Neural cell (in vitro differentiated cells): ENCODE results near the gene ARID3A. TPM values are rescaled to one million over a fixed set of nuclear protein-coding genes. Genes with fewer than 3 reads are reported as not detected.

Source experiments
- H2AFZ ChIP-seq: fragments of 200-600, 300-800 bp; sonication (generic), shearing (Covaris generic); 2 replicates; pipeline ENCODE4 v1.6.0; 2014; ENCODE audit warnings: low read depth, mild to moderate bottlenecking, antibody characterized with exemption, low read length, moderate library complexity
- H3F3A ChIP-seq: fragments of 200-600 bp; shearing (Covaris generic); 2 replicates; pipeline ENCODE4 v1.6.1; 2016; ENCODE audit warnings: mild to moderate bottlenecking, moderate library complexity, mixed read lengths, antibody characterized with exemption, low read length; ENCODE audit not compliant: insufficient read depth, poor library complexity, severe bottlenecking
- H3K27ac ChIP-seq: fragments of 200-600, 300-800 bp; sonication (generic), shearing (Covaris generic); 2 replicates; pipeline ENCODE4 v1.5.1; 2014; ENCODE audit warnings: mild to moderate bottlenecking, low read length, moderate library complexity
- H3K27me3 ChIP-seq: fragments of 300-800, 200-600 bp; sonication (generic), shearing (Covaris generic); 2 replicates; pipeline ENCODE4 v1.6.0; 2014; ENCODE audit warnings: mild to moderate bottlenecking, low read depth, low read length, moderate library complexity; ENCODE audit not compliant: insufficient read depth
- H3K36me3 ChIP-seq: fragments of 300-800, 200-600 bp; sonication (generic), shearing (Covaris generic); 2 replicates; pipeline ENCODE4 v1.5.1; 2014; ENCODE audit warnings: mild to moderate bottlenecking, antibody characterized with exemption, low read length, moderate library complexity; ENCODE audit not compliant: insufficient read depth
- H3K4me2 ChIP-seq: fragments of 300-800, 200-600 bp; sonication (generic), shearing (Covaris generic); 2 replicates; pipeline ENCODE4 v1.6.0; 2014; ENCODE audit warnings: mild to moderate bottlenecking, low read length
- H3K4me3 ChIP-seq: fragments of 300-800, 200-600 bp; sonication (generic), shearing (Covaris generic); 2 replicates; pipeline ENCODE4 v1.5.1; 2014; ENCODE audit warnings: mild to moderate bottlenecking, low read length, moderate library complexity
- H3K79me2 ChIP-seq: fragments of 200-600 bp; shearing (Covaris generic); replicated peaks from 2 replicates; pipeline ENCODE4 v1.6.0; 2014; ENCODE audit warnings: mild to moderate bottlenecking, low read length, moderate library complexity; ENCODE audit not compliant: insufficient read depth
- H3K9ac ChIP-seq: fragments of 300-800, 200-600 bp; sonication (generic), shearing (Covaris generic); 2 replicates; pipeline ENCODE4 v1.6.1; 2016; ENCODE audit warnings: mild to moderate bottlenecking, low read length, mixed read lengths
- H3K9me2 ChIP-seq: fragments of 200-600 bp; shearing (Covaris generic); 2 replicates; pipeline ENCODE4 v1.6.1; 2016; ENCODE audit warnings: mild to moderate bottlenecking, low read length, mixed read lengths; ENCODE audit not compliant: insufficient read depth
- H3K9me3 ChIP-seq: fragments of 200-600, 300-800 bp; sonication (generic), shearing (Covaris generic); 2 replicates; pipeline ENCODE4 v1.6.1; 2016; ENCODE audit warnings: mild to moderate bottlenecking, mixed run types, low read length, moderate library complexity, mixed read lengths
- H4K20me1 ChIP-seq: fragments of 200-600 bp; shearing (Covaris generic); 2 replicates; pipeline ENCODE4 v1.6.1; 2016; ENCODE audit warnings: mild to moderate bottlenecking, mixed run types; ENCODE audit not compliant: insufficient read depth
- EP300 ChIP-seq: fragments of 450-650 bp; conservative IDR thresholded peaks from 2 replicates; pipeline ENCODE4 v1.6.1; 2014; ENCODE audit warnings: antibody characterized with exemption, mild to moderate bottlenecking, moderate library complexity; ENCODE audit not compliant: poor library complexity, severe bottlenecking
- EZH2 ChIP-seq: fragments of 200-600, 300-800 bp; shearing (Covaris generic), sonication (generic); IDR thresholded peaks from 2 replicates; pipeline ENCODE4 v1.6.1; 2014; ENCODE audit warnings: antibody characterized with exemption, low read length, borderline replicate concordance, mild to moderate bottlenecking; ENCODE audit not compliant: insufficient read depth, poor library complexity, severe bottlenecking
- MXI1 ChIP-seq: fragments of 450-650 bp; conservative IDR thresholded peaks from 2 replicates; pipeline ENCODE4 v1.6.1; 2014; ENCODE audit warnings: antibody characterized with exemption, mild to moderate bottlenecking; ENCODE audit not compliant: poor library complexity, severe bottlenecking
- POLR2AphosphoS5 ChIP-seq: IDR thresholded peaks from 2 replicates; pipeline ENCODE4 v1.6.1; 2012
- RAD21 ChIP-seq: fragments of 450-650 bp; conservative IDR thresholded peaks from 2 replicates; pipeline ENCODE4 v1.6.1; 2014; ENCODE audit warnings: antibody characterized with exemption, mild to moderate bottlenecking, moderate library complexity
- SMC3 ChIP-seq: fragments of 450-650 bp; conservative IDR thresholded peaks from 2 replicates; pipeline ENCODE4 v1.6.1; 2014; ENCODE audit warnings: antibody characterized with exemption, mild to moderate bottlenecking, moderate library complexity; ENCODE audit not compliant: poor library complexity
- TAF1 ChIP-seq: IDR thresholded peaks from 2 replicates; pipeline ENCODE4 v1.6.1; 2012; ENCODE audit warnings: low read depth
- polyA plus RNA-seq: library from polyadenylated mRNA; depleted of rRNA; stranded (reverse); fragments of >200 nt; gene quantifications from 2 replicates; pipeline ENCODE4 v1.2.3, GENCODE V29; 2014
- TF ChIP-seq, protein P1 (sequence below): IDR thresholded peaks from 2 replicates; pipeline ENCODE4 v1.6.1; 2012; ENCODE audit warnings: borderline replicate concordance
- TF ChIP-seq, protein P2 (sequence below): fragments of 450-650 bp; IDR thresholded peaks from 2 replicates; pipeline ENCODE4 v1.5.1; 2014; ENCODE audit warnings: antibody characterized with exemption, mild to moderate bottlenecking, moderate library complexity; ENCODE audit not compliant: poor library complexity, severe bottlenecking

ARID3A gene
- polyA plus RNA-seq, 1 donor from 2014 or later, result 11.4 TPM

DNA sequence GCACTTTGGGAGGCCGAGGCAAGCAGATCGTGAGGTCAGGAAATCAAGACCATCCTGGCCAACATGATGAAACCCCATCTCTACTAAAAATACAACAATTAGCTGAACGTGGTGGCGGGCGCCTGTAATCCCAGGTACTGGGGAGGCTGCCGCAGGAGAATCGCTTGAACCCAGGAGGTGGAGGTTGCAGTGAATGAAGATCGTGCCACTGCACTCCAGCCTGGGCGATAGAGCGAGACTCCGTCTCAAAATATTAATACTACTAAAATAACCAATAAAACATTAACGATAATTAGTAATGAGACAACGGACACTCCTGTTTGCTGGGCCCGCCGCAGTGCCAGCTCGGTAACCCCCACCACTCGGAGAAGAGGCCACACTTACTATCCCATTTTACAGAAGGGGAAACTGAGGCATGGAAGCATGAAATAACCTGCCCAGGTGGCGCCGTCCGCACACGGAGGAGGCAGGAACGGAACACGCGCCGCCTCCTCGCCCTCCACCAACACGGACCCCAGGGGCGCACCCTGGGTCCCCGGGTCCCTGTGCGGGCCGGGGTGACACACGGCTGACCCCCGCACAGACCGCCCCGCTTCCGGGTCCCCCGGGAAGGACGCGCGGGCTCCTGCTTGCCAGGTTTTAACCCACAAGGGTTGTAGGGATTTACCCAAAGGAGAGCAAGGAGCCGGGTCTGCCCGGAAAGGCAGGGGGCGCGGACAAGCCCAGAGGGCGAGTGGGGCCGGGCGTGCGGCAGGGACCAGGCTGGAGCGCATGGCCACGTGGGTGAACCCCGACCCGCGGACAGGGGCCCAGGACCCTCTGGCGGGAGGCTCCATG, 14.4 kb upstream of the ARID3A start:
- H3K79me2 ChIP-seq, result peaks cover 15% of the 10 kb centered on the region
- H3K4me3 ChIP-seq, result peak overlapping the region; percentile 18
- TF ChIP-seq, protein P1, sequence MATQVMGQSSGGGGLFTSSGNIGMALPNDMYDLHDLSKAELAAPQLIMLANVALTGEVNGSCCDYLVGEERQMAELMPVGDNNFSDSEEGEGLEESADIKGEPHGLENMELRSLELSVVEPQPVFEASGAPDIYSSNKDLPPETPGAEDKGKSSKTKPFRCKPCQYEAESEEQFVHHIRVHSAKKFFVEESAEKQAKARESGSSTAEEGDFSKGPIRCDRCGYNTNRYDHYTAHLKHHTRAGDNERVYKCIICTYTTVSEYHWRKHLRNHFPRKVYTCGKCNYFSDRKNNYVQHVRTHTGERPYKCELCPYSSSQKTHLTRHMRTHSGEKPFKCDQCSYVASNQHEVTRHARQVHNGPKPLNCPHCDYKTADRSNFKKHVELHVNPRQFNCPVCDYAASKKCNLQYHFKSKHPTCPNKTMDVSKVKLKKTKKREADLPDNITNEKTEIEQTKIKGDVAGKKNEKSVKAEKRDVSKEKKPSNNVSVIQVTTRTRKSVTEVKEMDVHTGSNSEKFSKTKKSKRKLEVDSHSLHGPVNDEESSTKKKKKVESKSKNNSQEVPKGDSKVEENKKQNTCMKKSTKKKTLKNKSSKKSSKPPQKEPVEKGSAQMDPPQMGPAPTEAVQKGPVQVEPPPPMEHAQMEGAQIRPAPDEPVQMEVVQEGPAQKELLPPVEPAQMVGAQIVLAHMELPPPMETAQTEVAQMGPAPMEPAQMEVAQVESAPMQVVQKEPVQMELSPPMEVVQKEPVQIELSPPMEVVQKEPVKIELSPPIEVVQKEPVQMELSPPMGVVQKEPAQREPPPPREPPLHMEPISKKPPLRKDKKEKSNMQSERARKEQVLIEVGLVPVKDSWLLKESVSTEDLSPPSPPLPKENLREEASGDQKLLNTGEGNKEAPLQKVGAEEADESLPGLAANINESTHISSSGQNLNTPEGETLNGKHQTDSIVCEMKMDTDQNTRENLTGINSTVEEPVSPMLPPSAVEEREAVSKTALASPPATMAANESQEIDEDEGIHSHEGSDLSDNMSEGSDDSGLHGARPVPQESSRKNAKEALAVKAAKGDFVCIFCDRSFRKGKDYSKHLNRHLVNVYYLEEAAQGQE, result no peak
- TF ChIP-seq POLR2AphosphoS5 (no peak), RAD21 (no peak), MXI1 (no peak), EZH2 (no peak), EP300 (no peak), TAF1 (no peak), SMC3 (no peak)
- TF ChIP-seq, protein P2, sequence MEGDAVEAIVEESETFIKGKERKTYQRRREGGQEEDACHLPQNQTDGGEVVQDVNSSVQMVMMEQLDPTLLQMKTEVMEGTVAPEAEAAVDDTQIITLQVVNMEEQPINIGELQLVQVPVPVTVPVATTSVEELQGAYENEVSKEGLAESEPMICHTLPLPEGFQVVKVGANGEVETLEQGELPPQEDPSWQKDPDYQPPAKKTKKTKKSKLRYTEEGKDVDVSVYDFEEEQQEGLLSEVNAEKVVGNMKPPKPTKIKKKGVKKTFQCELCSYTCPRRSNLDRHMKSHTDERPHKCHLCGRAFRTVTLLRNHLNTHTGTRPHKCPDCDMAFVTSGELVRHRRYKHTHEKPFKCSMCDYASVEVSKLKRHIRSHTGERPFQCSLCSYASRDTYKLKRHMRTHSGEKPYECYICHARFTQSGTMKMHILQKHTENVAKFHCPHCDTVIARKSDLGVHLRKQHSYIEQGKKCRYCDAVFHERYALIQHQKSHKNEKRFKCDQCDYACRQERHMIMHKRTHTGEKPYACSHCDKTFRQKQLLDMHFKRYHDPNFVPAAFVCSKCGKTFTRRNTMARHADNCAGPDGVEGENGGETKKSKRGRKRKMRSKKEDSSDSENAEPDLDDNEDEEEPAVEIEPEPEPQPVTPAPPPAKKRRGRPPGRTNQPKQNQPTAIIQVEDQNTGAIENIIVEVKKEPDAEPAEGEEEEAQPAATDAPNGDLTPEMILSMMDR, result no peak
- no peak overlapping the region for H3K27ac ChIP-seq
- no peak overlapping the region for H3K4me2 ChIP-seq
- no peak overlapping the region for H3K9ac ChIP-seq
- no peaks in the 10 kb centered on the region for H3K36me3 ChIP-seq
- H3F3A ChIP-seq, result no peaks in the 10 kb centered on the region
- no peak overlapping the region for H2AFZ ChIP-seq
- H3K9me3 ChIP-seq, result no peaks in the 10 kb centered on the region
- no peaks in the 10 kb centered on the region for H4K20me1 ChIP-seq
- H3K27me3 ChIP-seq, result no peaks in the 10 kb centered on the region
- H3K9me2 ChIP-seq, result no peaks in the 10 kb centered on the region

DNA sequence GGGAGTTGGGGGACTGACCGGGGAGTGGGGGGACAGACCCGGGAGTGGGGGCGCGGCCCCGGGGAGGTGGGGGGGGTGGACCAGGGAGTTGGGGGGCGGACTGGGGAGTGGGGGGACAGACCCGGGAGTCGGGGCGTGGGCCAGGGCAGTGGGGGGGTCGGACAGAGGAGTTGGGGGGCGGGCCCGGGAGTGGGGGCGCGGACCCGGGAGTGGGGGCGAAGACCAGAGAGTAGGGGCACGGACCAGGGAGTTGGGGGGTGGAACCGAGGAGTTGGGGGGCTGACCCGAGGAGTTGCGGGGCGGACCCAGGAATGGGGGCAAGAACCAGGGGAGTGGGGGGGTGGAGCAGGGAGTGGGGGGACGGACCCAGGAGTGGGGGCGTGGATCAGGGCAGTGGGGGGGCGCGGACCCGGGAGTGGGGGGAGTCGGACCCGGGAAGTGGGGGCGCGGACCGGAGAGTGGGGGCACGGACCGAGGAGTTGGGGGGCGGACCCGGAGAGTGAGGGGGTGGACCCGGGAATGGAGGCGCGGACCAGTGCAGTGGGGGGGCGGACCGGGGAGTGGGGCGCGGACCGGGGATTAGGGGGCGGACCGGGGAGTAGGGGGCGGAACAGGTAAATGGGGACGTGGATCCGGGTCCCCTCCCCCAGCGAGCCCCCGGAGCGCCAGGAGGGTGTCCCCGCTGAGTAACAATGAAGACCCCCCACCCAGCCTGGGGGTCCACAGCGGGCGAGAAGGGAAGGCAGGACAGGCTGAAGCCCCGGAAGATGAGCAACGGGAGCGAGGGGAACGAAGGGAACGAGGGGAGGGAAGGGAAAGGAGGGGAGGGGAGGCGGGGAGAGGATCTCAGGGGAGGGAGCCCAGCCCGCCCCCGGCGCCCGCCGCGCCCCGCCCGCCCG, 13.4 kb upstream of the ARID3A start:
- no peak for TF ChIP-seq MXI1
- Histone ChIP-seq H4K20me1 (no peaks in the 10 kb centered on the region), H3K4me2 (no peak overlapping the region), H3F3A (no peaks in the 10 kb centered on the region), H3K9ac (peak overlapping the region; percentile 83), H3K9me3 (no peaks in the 10 kb centered on the region), H3K4me3 (peak overlapping the region; percentile 77), H2AFZ (no peak overlapping the region), H3K27me3 (peaks cover 9% of the 10 kb centered on the region), H3K79me2 (peaks cover 14% of the 10 kb centered on the region), H3K36me3 (no peaks in the 10 kb centered on the region), H3K27ac (peak overlapping the region; percentile 52), H3K9me2 (no peaks in the 10 kb centered on the region)
